GM23338 (cell line): ENCODE data around the gene XPR1. TPM values are rescaled to one million over a fixed set of nuclear protein-coding genes. Genes with fewer than 3 reads are reported as not detected.

Source experiments
- ATAC-seq: fragments of 200-7000 bp; cut with Tn5 transposase; 3 replicates; pipeline ENCODE4 v1.9.1; 2020
- DNase-seq: peaks from one replicate; pipeline ENCODE4 v3.0.0-alpha.2; 2015; ENCODE audit warnings: low spot score
- H2AFZ ChIP-seq: fragments of 200-600 bp; sonication (generic); 2 replicates; pipeline ENCODE4 v1.8.0; 2016; ENCODE audit warnings: antibody characterized with exemption, mild to moderate bottlenecking, moderate library complexity
- H3F3A ChIP-seq: fragments of 200-600 bp; sonication (generic); replicated peaks from 2 replicates; pipeline ENCODE4 v1.8.0; 2017; ENCODE audit warnings: antibody characterized with exemption, mixed run types, low read depth
- H3K27ac ChIP-seq: fragments of 200-600 bp; sonication (generic); 2 replicates; pipeline ENCODE4 v1.6.1; 2016; ENCODE audit warnings: low read depth
- H3K27me3 ChIP-seq: fragments of 200-600 bp; sonication (generic); 2 replicates; pipeline ENCODE4 v1.8.0; 2016; ENCODE audit warnings: mild to moderate bottlenecking, mixed run types, moderate library complexity; ENCODE audit not compliant: insufficient read depth
- H3K36me3 ChIP-seq: fragments of 200-600 bp; sonication (generic); 2 replicates; pipeline ENCODE4 v1.8.0; 2016; ENCODE audit warnings: mild to moderate bottlenecking; ENCODE audit not compliant: insufficient read depth
- H3K4me1 ChIP-seq: fragments of 200-600 bp; sonication (generic); 2 replicates; pipeline ENCODE4 v1.8.0; 2016; ENCODE audit warnings: mild to moderate bottlenecking, moderate library complexity; ENCODE audit not compliant: insufficient read depth
- H3K4me2 ChIP-seq: fragments of 200-600 bp; sonication (generic); 2 replicates; pipeline ENCODE4 v1.7.1; 2017; ENCODE audit warnings: mixed run types
- H3K4me3 ChIP-seq: fragments of 200-600 bp; sonication (generic); 2 replicates; pipeline ENCODE4 v1.6.1; 2016; ENCODE audit warnings: mixed run types
- H3K79me2 ChIP-seq: fragments of 200-600 bp; sonication (generic); replicated peaks from 2 replicates; pipeline ENCODE4 v1.8.0; 2017; ENCODE audit warnings: mild to moderate bottlenecking; ENCODE audit not compliant: insufficient read depth
- H3K9me2 ChIP-seq: fragments of 200-600 bp; sonication (generic); 2 replicates; pipeline ENCODE4 v1.8.0; 2017; ENCODE audit not compliant: insufficient read depth
- H4K20me1 ChIP-seq: fragments of 200-600 bp; sonication (generic); replicated peaks from 2 replicates; pipeline ENCODE4 v1.8.0; 2017; ENCODE audit warnings: mild to moderate bottlenecking; ENCODE audit not compliant: insufficient read depth
- H3K27ac Mint-ChIP-seq: 2 replicates; pipeline ENCODE4 v1.8.0; 2020; ENCODE audit warnings: inconsistent platforms, mild to moderate bottlenecking, moderate library complexity, mixed read lengths
- H3K27me3 Mint-ChIP-seq: 3 replicates; pipeline ENCODE4 v1.8.0; 2022; ENCODE audit warnings: low read depth, mild to moderate bottlenecking, moderate library complexity, mixed read lengths, inconsistent platforms; ENCODE audit not compliant: insufficient read depth, poor library complexity
- H3K36me3 Mint-ChIP-seq: 3 replicates; pipeline ENCODE4 v1.8.0; 2021; ENCODE audit warnings: low read depth, mild to moderate bottlenecking, inconsistent platforms, moderate library complexity, mixed read lengths
- H3K4me1 Mint-ChIP-seq: 3 replicates; pipeline ENCODE4 v1.8.0; 2020; ENCODE audit warnings: mild to moderate bottlenecking, inconsistent platforms, mixed read lengths
- H3K4me3 Mint-ChIP-seq: 3 replicates; pipeline ENCODE4 v1.8.0; 2021; ENCODE audit warnings: moderate library complexity, mild to moderate bottlenecking, inconsistent platforms, mixed read lengths
- H3K9me3 Mint-ChIP-seq: 3 replicates; pipeline ENCODE4 v1.8.0; 2020; ENCODE audit warnings: moderate library complexity, mild to moderate bottlenecking, inconsistent platforms, mixed read lengths
- CTCF ChIP-seq, 2 experiments: fragments of 200-600 bp in 1 of 2; sonication (generic) in 1 of 2; conservative IDR thresholded peaks; 2 replicates each; pipeline versions ENCODE4 v1.5.1 to v1.6.1; 2016 to 2017; ENCODE audit warnings: antibody characterized with exemption in 2 of 2, low read depth in 2 of 2, mild to moderate bottlenecking in 2 of 2, moderate library complexity in 1 of 2
- EZH2 ChIP-seq: fragments of 200-600 bp; sonication (generic); IDR thresholded peaks from one replicate; pipeline ENCODE4 v1.8.0; 2017; ENCODE audit warnings: antibody characterized with exemption, mild to moderate bottlenecking, low read depth; ENCODE audit not compliant: unreplicated experiment
- EZH2phosphoT487 ChIP-seq: fragments of 200-600 bp; sonication (generic); IDR thresholded peaks from one replicate; pipeline ENCODE4 v1.8.1; 2018; ENCODE audit warnings: antibody characterized with exemption; ENCODE audit not compliant: unreplicated experiment
- JUNB ChIP-seq: IDR thresholded peaks from one replicate; pipeline ENCODE4 v1.6.1; 2016; ENCODE audit warnings: antibody characterized with exemption; ENCODE audit not compliant: unreplicated experiment
- ZNF114 ChIP-seq: fragments of 250-450 bp; sonication (Bioruptor Pico); IDR thresholded peaks from 2 replicates; pipeline ENCODE4 v1.5.0; 2020; ENCODE audit warnings: mild to moderate bottlenecking, moderate library complexity
- ZNF462 ChIP-seq: fragments of 250-450 bp; sonication (Bioruptor Pico); IDR thresholded peaks from 2 replicates; pipeline ENCODE4 v1.5.0; 2020; ENCODE audit warnings: mild to moderate bottlenecking, moderate library complexity
- polyA plus RNA-seq: library from polyadenylated mRNA; unstranded; fragments of >200 nt; fragmentation: Nextera tagmentation; extraction: Ambion mirVana; gene quantifications from 2 replicates; pipeline ENCODE4 v1.2.1, GENCODE V29; 2016
- total RNA-seq: library from RNA; depleted of rRNA; stranded (reverse); fragments of >200 nt; shearing (Covaris generic); gene quantifications from 2 replicates; pipeline ENCODE4 v1.2.3, GENCODE V29; 2014

Gene XPR1
- total and polyA plus RNA-seq, 2 experiments from 2014 or later, result 9.3 to 38.1 TPM

GRCh38 chr1:180622658-180623508 is 8.9 kb upstream of the XPR1 start:
- no peak overlapping the region for H2AFZ ChIP-seq
- Mint-ChIP-seq H3K36me3 (no peaks in the 10 kb centered on the region), H3K27ac (no peak overlapping the region), H3K27me3 (peaks cover 3% of the 10 kb centered on the region), H3K9me3 (no peaks in the 10 kb centered on the region), H3K4me1 (peaks cover 3% of the 10 kb centered on the region; the same call in 2 of the 3 replicates), H3K4me3 (no peak overlapping the region)
- H3F3A ChIP-seq, result no peaks in the 10 kb centered on the region
- H3K79me2 ChIP-seq, result no peaks in the 10 kb centered on the region
- H3K27me3 ChIP-seq, result no peaks in the 10 kb centered on the region
- H3K36me3 ChIP-seq, result no peaks in the 10 kb centered on the region
- no peak overlapping the region for H3K27ac ChIP-seq
- no peak overlapping the region for H3K4me3 ChIP-seq
- TF ChIP-seq EZH2 (no peak), JUNB (no peak), ZNF114 (no peak), EZH2phosphoT487 (no peak), CTCF (conservative IDR thresholded peaks at IDR 0.05; ENCODE audit: low read depth in 2 of 2) (no peak), ZNF462 (CRISPR knock-in tag) (no peak)
- H3K4me2 ChIP-seq, result no peak overlapping the region
- ATAC-seq, result no peak
- H3K4me1 ChIP-seq, result no peaks in the 10 kb centered on the region
- H4K20me1 ChIP-seq, result no peaks in the 10 kb centered on the region
- no peaks in the 10 kb centered on the region for H3K9me2 ChIP-seq
- DNase-seq, result no peak
